ENCODE measurements around the gene MRPL49.
"Not testable (repeated sequence)": the region's sequence is repeated elsewhere in the genome, so short reads cannot be mapped to it uniquely, and the experiment has no call there.

Gene MRPL49

DNA sequence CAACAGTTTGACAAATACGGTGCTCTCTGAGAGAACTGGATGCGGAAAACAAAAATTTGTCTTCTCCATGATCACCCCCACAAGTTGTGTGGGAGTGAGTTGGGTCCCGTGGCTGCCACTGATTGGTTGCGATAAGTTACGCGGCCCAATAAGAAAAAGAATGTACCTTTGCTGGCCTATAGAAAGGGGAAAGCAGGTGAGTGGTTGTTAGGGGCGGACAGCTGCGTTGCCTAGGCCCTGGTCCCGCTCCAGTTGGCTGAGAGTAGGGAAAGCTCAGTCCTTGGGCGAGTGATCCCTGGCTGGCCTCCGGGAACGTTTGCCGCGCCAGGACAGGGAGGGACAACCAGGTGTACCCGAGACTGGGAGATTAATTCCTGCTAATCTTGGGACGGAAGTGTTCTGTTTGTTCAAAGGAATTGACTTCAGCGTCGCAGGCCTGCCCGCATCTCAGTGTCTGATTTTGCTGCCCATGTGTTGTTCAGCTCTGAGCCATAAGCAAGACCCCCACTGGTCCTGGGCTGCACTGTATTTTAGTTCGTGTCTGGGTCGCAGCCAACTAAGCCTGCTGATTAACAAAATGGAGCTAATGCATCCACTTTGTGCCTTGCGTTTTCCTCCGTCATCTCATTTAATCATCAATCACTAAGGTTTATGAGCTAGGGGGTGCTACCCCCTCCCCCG, 13.0 kb downstream of the MRPL49 start:
- DNase-seq = peak; percentile 83

GRCh38 chr11:65135633-65136145, 13.6 kb downstream of the MRPL49 start:
- no peak for DNase-seq

GRCh38 chr11:65136515-65137096, 14.5 kb downstream of the MRPL49 start:
- no peak for DNase-seq

DNA sequence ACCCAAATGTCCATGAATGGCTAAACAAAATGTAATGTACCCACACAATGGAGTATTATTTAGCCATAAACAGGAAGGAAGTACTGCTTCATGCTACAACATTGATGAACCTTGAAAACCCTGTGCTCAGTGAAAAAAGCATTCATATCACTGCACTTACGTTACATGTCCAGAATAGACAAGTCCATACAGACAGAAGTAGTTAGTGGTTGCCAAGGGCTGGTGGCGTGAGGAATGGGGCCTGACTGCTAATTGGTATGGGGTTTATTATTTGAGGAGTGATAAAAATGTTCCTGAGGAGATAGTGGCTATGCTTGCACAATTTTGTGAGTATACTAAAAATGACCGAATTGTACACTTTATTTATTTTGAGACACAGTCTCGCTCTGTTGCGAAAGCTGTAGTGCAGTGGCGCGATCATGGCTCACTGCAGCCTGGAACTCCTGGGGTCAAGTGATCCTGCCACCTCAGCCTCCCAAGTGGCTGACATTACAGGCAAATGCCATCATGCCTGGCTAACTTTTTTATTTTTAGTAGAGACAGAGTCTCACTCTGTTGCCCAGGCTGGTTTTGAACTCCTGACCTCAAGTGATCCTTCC, 19.9 kb downstream of the MRPL49 start:
- no peak for DNase-seq

- DNase-seq = no peak
Observed at GRCh38 chr11:65147352-65148075, 25.4 kb downstream of the MRPL49 start.

DNA sequence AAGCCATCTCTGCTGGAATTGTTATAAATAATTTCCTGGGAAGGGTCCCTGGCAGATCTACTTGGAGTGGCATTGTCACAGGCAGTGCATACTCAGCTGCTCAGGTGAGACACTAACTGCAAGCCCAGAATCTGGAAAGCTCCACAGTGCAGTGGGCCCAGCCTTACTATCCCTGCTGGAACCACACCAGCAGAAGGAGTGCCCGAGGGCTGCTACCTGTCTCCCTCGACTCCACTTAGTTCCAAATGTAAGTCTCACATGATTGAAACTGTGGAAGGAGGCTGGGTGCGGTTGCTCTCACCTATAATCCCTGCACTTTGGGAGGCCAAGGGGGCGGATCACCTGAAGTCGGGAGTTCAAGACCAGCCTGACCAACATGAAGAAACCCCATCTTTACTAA, 26.5 kb downstream of the MRPL49 start:
- DNase-seq = no peak

- not testable (repeated sequence) for DNase-seq
Observed at GRCh38 chr11:65150131-65150508, 28.0 kb downstream of the MRPL49 start.

GRCh38 chr11:65150509-65151299, 28.6 kb downstream of the MRPL49 start:
- DNase-seq = peak; percentile 60

- DNase-seq = no peak
Observed at GRCh38 chr11:65151331-65151899, 29.3 kb downstream of the MRPL49 start.

DNA sequence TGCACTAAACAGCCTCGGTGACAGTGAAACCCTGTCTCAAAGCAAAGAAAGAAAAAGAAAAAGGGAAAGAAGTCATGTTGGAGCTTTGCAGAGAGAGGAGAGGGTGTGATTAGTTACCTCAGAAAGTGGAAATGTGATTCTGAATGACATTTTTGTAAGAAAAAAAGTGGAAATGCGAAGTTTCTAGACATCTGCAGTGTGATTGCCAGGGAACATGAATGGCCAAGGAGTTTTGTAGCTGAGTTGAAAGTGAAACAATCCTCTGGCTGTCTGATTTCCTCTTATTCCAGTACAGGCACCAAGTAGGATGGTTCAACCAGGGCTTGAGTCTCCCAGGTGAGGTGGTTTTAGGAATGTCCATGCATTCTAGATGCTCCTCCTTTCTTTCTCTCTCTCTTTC, 30.0 kb downstream of the MRPL49 start:
- no peak for DNase-seq

DNA sequence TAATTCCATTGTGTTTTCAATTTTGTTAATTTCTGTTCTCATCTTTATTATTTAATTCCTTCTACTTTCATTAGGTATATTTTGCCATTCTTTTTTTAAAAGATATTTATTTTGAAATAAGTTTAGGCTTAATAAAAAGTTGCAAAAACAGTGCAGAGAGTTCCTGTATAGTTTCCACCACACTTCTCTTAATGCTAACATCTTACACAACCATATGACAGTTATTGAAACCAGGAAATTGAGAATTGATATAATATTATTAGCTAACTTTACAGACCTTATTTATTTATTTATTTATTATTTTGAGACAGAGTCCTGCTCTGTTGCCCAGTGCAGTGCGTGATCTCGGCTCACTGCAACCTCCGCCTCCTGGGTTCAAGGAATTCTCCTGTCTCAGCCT, 34.1 kb downstream of the MRPL49 start:
- no peak for DNase-seq

DNA sequence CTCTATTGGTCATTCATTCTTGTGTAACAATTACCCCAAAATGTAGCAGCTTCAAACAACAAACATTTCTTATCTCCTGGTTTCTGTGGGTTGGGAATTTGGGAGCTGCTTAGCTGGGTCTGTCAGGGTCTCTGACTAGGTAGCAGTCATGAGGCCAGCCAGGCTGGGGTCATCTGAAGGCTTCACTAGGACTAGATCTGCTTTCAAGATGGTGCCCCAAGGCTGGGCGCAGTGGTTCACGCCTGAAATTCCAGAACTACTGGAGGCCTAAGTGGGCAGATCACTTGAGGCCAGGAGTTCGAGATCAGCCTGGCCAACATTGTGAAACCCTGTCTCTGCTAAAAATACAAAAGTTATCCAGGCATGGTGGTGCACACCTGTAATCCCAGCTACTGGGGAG, 34.8 kb downstream of the MRPL49 start:
- no peak for DNase-seq

DNA sequence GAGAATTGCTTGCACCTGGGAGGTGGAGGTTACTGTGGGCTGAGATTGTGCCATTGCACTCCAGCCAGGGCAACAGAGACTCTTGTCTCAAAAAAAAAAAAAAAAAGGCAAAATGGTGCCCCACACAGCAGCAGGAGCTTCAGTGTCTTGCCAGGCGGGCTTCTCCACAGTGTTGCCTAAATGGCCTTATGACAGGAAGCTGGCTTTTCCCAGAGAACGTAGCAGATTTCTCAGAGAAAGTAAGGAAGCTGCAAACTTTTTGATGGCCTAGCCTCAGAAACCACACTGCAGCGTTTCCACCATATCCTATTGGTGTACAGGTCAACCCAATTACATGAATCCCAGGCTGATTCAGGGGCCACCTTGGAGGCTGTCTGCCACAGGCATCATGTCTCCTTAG, 35.2 kb downstream of the MRPL49 start:
- no peak for DNase-seq

- no peak for DNase-seq
Observed at GRCh38 chr11:65159012-65159411, 36.9 kb downstream of the MRPL49 start.

DNA sequence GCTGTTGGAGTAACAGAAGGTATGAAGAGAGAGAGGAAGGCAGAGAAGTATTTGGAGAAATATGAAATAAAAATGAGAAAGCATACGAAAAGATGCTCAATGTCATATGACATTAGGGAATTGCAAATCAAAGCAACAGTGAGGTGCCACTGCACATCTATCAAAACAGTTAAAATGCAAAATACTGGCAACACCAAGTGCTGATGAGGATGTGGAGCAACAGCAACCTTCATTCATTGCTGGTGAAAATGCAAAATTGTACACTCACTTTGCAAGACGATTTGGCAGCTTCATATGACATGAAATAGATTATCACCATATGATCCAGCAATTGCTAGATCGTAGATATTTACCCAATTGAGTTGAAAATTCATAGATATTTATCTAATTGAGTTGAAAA, 38.5 kb downstream of the MRPL49 start:
- no peak for DNase-seq

GRCh38 chr11:65163684-65164083, 41.6 kb downstream of the MRPL49 start:
- DNase-seq = no peak

DNA sequence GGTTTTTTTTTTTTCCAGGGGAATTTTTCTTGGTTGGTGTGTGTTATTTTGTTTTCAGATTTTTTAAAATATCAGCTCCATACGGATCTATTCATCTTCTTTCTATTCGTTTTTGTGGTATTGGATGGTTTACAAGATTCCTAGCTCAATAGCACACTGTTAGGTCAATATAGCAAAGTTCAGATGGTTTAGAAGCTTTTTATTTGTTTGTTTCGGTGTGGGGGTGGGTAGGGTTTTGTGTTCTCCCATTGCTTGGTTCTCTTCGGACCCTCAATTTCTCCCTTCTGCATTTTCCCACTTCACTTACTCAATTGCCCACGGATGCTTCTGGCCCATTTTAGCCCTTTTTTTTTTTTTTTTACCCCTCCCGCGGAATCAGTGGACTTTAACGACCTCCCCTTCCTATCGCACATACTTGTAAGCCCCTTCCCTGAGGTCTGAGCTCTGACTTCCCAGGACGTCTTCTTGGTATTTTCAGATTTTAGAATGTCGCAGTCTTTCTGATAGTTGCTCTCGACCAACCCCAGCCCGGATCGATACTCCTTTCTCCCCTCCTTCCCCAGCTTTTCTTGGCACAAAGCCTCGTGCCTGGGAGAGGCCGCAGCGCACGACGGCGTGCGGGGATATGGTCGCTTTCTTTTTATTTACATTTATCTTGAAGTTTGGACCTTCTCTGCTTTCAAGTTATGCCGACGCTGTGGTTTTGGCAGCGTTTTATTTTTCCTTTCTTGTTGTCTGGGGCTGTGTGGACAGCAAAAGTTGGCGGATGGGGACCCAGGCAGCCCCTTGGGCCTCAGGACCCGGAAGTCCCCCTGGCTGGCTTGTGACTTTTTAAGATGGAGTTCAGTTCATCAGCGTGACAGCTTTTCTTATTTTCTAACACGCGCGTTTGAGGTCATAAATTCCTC, 43.5 kb downstream of the MRPL49 start:
- DNase-seq = no peak

- no peak for DNase-seq
Observed at GRCh38 chr11:65166893-65167292, 44.8 kb downstream of the MRPL49 start.

DNA sequence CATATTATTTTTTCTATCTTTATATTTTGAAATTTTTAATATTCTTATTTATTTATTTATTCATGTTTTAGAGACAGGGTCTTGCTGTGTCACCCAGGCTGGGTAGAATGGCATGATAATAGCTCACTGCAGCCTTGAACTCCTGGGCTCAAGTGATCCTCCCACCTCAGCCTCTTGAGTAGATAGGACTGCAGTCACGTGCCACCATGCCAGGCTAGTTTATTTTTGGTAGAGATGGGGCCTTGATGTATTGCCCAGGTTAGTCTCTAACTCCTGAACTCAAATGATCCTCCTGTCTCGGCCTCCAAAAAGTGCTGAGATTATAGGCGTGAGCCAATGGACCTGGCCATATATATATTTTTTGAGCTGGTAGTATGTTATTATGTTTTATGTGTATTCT, 45.5 kb downstream of the MRPL49 start:
- DNase-seq = no peak

GRCh38 chr11:65169164-65169641, 47.1 kb downstream of the MRPL49 start:
- no peak for DNase-seq

DNA sequence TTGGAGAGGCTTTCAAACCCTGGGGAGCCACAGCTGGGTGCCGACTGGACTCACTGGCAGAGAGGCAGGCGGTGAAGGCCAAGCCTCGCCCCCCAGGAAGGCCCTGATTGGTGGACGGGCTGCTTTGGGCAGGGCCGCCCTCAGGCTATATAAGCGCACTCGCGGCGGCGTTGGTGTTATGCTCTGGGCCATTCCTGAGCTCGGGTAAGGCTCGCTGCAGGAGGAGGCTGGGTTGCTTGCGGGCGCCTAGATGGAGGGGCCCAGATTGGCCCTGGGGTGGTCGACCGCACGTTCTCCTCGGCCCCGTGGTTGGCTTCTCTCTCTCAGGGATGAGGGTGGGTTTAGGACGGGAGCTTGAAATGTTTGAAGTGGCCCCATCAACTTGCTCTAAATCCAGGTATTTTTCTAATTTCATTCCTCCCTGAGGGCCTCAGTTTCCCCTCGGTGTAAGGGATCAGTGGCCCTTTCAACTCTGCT, 48.0 kb downstream of the MRPL49 start, which contains the start of gene SPDYC:
Gene SPDYC (plus strand): TSS at position 176 of the 477 bp plus-strand sequence. CDS start 1,125 bp downstream, outside the sequence.
- no peak for DNase-seq
